ENCODE measurements around the gene CHPF2. TPM values are rescaled to one million over a fixed set of nuclear protein-coding genes. Genes with fewer than 3 reads are reported as not detected.

Gene CHPF2
- total RNA-seq, 3 donors from 2014 or later, result 24.5 to 40.6 (median 38.3) TPM

GRCh38 chr7:151215396-151215795, 16.9 kb upstream of the CHPF2 start:
- intact Hi-C loops (cut with DNase I; ENCODE audit: low total_unique reads), result no loop called here
- Histone ChIP-seq H3K9me3 (no peaks in the 10 kb centered on the region), H3K4me3 (no peak overlapping the region)

GRCh38 chr7:151218170-151218569, 14.1 kb upstream of the CHPF2 start:
- H3K9me3 ChIP-seq, result no peaks in the 10 kb centered on the region
- H3K4me1 ChIP-seq, result no peaks in the 10 kb centered on the region
- no peak overlapping the region for H3K27ac ChIP-seq
- H3K27me3 ChIP-seq, result no peaks in the 10 kb centered on the region
- no peak overlapping the region for H3K4me3 ChIP-seq
- no peak for DNase-seq (ENCODE audit: low spot score in 2 of 2)
- TF ChIP-seq POLR2AphosphoS5 (IDR thresholded peaks at IDR 0.05) (no peak), POLR2A (IDR thresholded peaks at IDR 0.05) (no peak), CTCF (IDR thresholded peaks at IDR 0.05) (no peak)
- intact Hi-C loops (cut with DNase I; ENCODE audit: low total_unique reads), result no loop called here
- H3K36me3 ChIP-seq, result peaks cover 9% of the 10 kb centered on the region

More at GRCh38 chr7:151215396-151215795, 16.9 kb upstream of the CHPF2 start:
- no peak overlapping the region for H3K27ac ChIP-seq
- no peak for DNase-seq (ENCODE audit: low spot score in 2 of 2)
- no peaks in the 10 kb centered on the region for H3K27me3 ChIP-seq
- H3K36me3 ChIP-seq, result peaks cover 4% of the 10 kb centered on the region
- TF ChIP-seq CTCF (IDR thresholded peaks at IDR 0.05) (no peak), POLR2A (IDR thresholded peaks at IDR 0.05) (no peak)
- H3K4me1 ChIP-seq, result no peaks in the 10 kb centered on the region

GRCh38 chr7:151223728-151224127, 8.6 kb upstream of the CHPF2 start:
- Histone ChIP-seq H3K27me3 (no peaks in the 10 kb centered on the region), H3K27ac (no peak overlapping the region), H3K36me3 (peaks cover 7% of the 10 kb centered on the region), H3K4me1 (peaks cover 0 to 10% of the 10 kb centered on the region in 2 donors), H3K4me3 (no peak overlapping the region), H3K9me3 (no peaks in the 10 kb centered on the region)
- TF ChIP-seq POLR2A (IDR thresholded peaks at IDR 0.05) (no peak), POLR2AphosphoS5 (IDR thresholded peaks at IDR 0.05) (no peak), CTCF (IDR thresholded peaks at IDR 0.05) (no peak)
- intact Hi-C loops (cut with DNase I; ENCODE audit: low total_unique reads), result no loop called here
- DNase-seq (ENCODE audit: low spot score in 2 of 2), result no peak

- intact Hi-C loops (cut with DNase I; ENCODE audit: low total_unique reads), result no loop called here
- Histone ChIP-seq H3K36me3 (peaks cover 7% of the 10 kb centered on the region), H3K27me3 (no peaks in the 10 kb centered on the region), H3K4me3 (peak overlapping the region; percentile 71 to 83 (median 76)), H3K4me1 (peaks cover 0 to 10% of the 10 kb centered on the region in 2 donors), H3K9me3 (no peaks in the 10 kb centered on the region), H3K27ac (no peak overlapping the region)
- no peak for DNase-seq (ENCODE audit: low spot score in 2 of 2)
- TF ChIP-seq POLR2A (IDR thresholded peaks at IDR 0.05), result no peak
- no peak for TF ChIP-seq POLR2AphosphoS5 (IDR thresholded peaks at IDR 0.05)
- no peak for TF ChIP-seq CTCF (IDR thresholded peaks at IDR 0.05)
Measured at GRCh38 chr7:151225948-151226510, 6.3 kb upstream of the CHPF2 start.

GRCh38 chr7:151226560-151226874, 5.8 kb upstream of the CHPF2 start:
- TF ChIP-seq CTCF (IDR thresholded peaks at IDR 0.05) (no peak), POLR2AphosphoS5 (IDR thresholded peaks at IDR 0.05) (no peak), POLR2A (IDR thresholded peaks at IDR 0.05) (no peak)
- no peaks in the 10 kb centered on the region for H3K9me3 ChIP-seq
- no peaks in the 10 kb centered on the region for H3K27me3 ChIP-seq
- H3K4me3 ChIP-seq, result peak overlapping the region; percentile 71 to 83 (median 76)
- H3K4me1 ChIP-seq, result peaks cover 2 to 10% of the 10 kb centered on the region in 2 donors
- H3K36me3 ChIP-seq, result peaks cover 7% of the 10 kb centered on the region
- intact Hi-C loops (cut with DNase I; ENCODE audit: low total_unique reads), result no loop called here
- no peak for DNase-seq (ENCODE audit: low spot score in 2 of 2)
- H3K27ac ChIP-seq, result peak overlapping the region; percentile 72 to 85

All from breast epithelium (tissue), 4 donors.